Spleen (tissue), 11 donors: ENCODE measurements around the gene FMC1. TPM values are rescaled to one million over a fixed set of nuclear protein-coding genes. Genes with fewer than 3 reads are reported as not detected.
A peak's percentile ranks its signal among the peaks of the same experiment; 100 is the strongest.
"Not testable (repeated sequence)": the region's sequence is repeated elsewhere in the genome, so short reads cannot be mapped to it uniquely, and the experiment has no call there.

Experiments used
- DNase-seq: peaks from one replicate; pipeline ENCODE4 v3.0.0-alpha.2; 2020
- H3K27ac ChIP-seq, 8 donors: fragments of 200-600 bp; sonication (generic) in 7 of 8; 1 replicate in 4 of 8; 2 replicates in 4 of 8; pipeline versions ENCODE4 v1.5.0 to v1.8.0; 2016 to 2021; ENCODE audit warnings: inconsistent platforms in 4 of 8, mild to moderate bottlenecking in 4 of 8, moderate library complexity in 1 of 8
- H3K27me3 ChIP-seq, 7 donors: fragments of 200-600 bp; sonication (generic) in 6 of 7; replicated peaks in 1 of 7; 1 replicate in 4 of 7; 2 replicates in 3 of 7; pipeline versions ENCODE4 v1.5.0 to v1.8.0; 2016 to 2021; ENCODE audit warnings: inconsistent platforms in 3 of 7, mild to moderate bottlenecking in 1 of 7
- H3K36me3 ChIP-seq, 6 donors: fragments of 200-600 bp; sonication (generic) in 5 of 6; 1 replicate in 4 of 6; 2 replicates in 2 of 6; pipeline versions ENCODE4 v1.5.0 to v1.8.0; 2016 to 2021; ENCODE audit warnings: inconsistent platforms in 2 of 6
- H3K4me1 ChIP-seq, 6 donors: fragments of 200-600 bp; sonication (generic) in 5 of 6; 1 replicate in 3 of 6; 2 replicates in 3 of 6; pipeline versions ENCODE4 v1.5.0 to v1.8.0; 2016 to 2021; ENCODE audit warnings: inconsistent platforms in 3 of 6
- H3K4me3 ChIP-seq, 8 donors: fragments of 200-600 bp; sonication (generic) in 7 of 8; 1 replicate in 4 of 8; 2 replicates in 4 of 8; pipeline versions ENCODE4 v1.5.0 to v1.8.0; 2016 to 2021; ENCODE audit warnings: inconsistent platforms in 4 of 8, mild to moderate bottlenecking in 4 of 8, moderate library complexity in 2 of 8
- H3K9me3 ChIP-seq, 8 donors: fragments of 200-600 bp; sonication (generic) in 7 of 8; 1 replicate in 4 of 8; 2 replicates in 4 of 8; pipeline versions ENCODE4 v1.5.0 to v1.8.0; 2016 to 2021; ENCODE audit warnings: inconsistent platforms in 4 of 8
- POLR2A ChIP-seq, 3 donors: fragments of 450-650 bp; IDR thresholded peaks; one replicate each; pipeline ENCODE4 v1.5.1; 2017; ENCODE audit warnings: antibody characterized with exemption in 3 of 3, mild to moderate bottlenecking in 1 of 3
- POLR2AphosphoS5 ChIP-seq, 3 donors: sonication (generic); formaldehyde crosslinking; IDR thresholded peaks; one replicate each; pipeline ENCODE4 v1.5.1; 2017; ENCODE audit warnings: antibody characterized with exemption in 3 of 3
- WGBS, 5 donors: extraction: QIAGEN DNeasy Blood & Tissue Kit in 3 of 5; methylation state at CpG; one replicate each; pipeline versions ENCODE4 v1.1.5 to v1.1.7; 2013 to 2018; 5-methylcytosine and 5-hydroxymethylcytosine counted together
- intact Hi-C: fragments of 100-400 bp; cut with DNase I; formaldehyde crosslinking; loops from one replicate; pipeline ENCODE4 v1.15.0; 2023; ENCODE audit warnings: low total_unique reads
- polyA plus RNA-seq, 3 donors: library from polyadenylated mRNA; stranded (reverse); fragments of 200-250 nt; gene quantifications; one replicate each; pipeline ENCODE4 v1.2.1, GENCODE V29; 2013
- total RNA-seq, 7 donors: library from RNA; depleted of rRNA in 3 of 7; stranded (reverse); fragments of >200 nt in 3 of 7; fragmentation: NEBNext Ultra II Directional in 4 of 7; extraction: Animal tissue kit (Norgen Biotek cat#: 25700) in 4 of 7; gene quantifications; one replicate each; pipeline versions ENCODE4 v1.1.0 to v1.2.1, GENCODE V29; 2016 to 2021
- TF ChIP-seq, protein P1 (sequence below), 11 experiments: fragments of 200-600 bp in 7 of 11; fragments of 450-650 bp in 4 of 11; sonication (generic) in 4 of 11; IDR thresholded peaks in 8 of 11; conservative IDR thresholded peaks in 3 of 11; 1 replicate in 7 of 11; 2 replicates in 4 of 11; pipeline versions ENCODE4 v1.4.0 to v1.8.0; 2016 to 2021; ENCODE audit warnings: antibody characterized with exemption in 11 of 11, inconsistent platforms in 4 of 11, mild to moderate bottlenecking in 1 of 11
- donor health status: healthy with polysubstance abuse.
- donor health status: DM: no; HTN: no; CAD: no; lungs with moderate emphysema.
- donor health status: DM: no; HTN: no; CAD: no.
- donor health status: Bipolar disorder and iron deficiency.
- donor health status: healthy.
- donor health status: DM: no; HTN: no; CAD: no.
- donor health status: DM: yes; HTN: yes; CAD: no.

The FMC1 gene
- total and polyA plus RNA-seq, 10 donors: 4.3 to 26.2 (median 11.8) TPM

DNA sequence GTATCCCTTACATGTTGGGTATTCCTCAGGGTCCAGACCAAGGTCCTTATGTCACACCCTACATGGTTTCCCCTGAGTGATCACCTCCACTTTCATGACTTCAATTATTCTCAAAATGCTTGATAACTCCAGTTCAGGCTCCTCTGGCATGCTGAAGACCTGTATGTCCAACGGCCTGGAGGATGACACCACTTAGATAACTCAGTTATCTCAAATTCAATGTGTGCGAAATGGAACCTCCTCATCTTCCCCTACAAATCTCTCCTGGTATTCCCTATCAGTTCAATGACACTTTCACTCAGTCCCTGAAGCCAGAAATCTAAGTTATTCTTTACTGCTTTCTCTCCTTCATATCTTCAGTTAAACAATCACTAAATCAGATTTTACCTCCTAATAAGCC is 9.9 kb downstream of the FMC1 start:
- H3K27ac ChIP-seq: no peak overlapping the region
- no peaks in the 10 kb centered on the region for H3K27me3 ChIP-seq
- no peak for DNase-seq
- peaks cover 0 to 6% (median 0%) of the 10 kb centered on the region in 6 donors for H3K4me1 ChIP-seq
- intact Hi-C loops: no loop called here
- H3K36me3 ChIP-seq: peaks cover 0 to 61% (median 25%) of the 10 kb centered on the region in 6 donors
- TF ChIP-seq POLR2AphosphoS5 (IDR thresholded peaks at IDR 0.05) (no peak), POLR2A (IDR thresholded peaks at IDR 0.05) (no peak)
- TF ChIP-seq, protein P1, sequence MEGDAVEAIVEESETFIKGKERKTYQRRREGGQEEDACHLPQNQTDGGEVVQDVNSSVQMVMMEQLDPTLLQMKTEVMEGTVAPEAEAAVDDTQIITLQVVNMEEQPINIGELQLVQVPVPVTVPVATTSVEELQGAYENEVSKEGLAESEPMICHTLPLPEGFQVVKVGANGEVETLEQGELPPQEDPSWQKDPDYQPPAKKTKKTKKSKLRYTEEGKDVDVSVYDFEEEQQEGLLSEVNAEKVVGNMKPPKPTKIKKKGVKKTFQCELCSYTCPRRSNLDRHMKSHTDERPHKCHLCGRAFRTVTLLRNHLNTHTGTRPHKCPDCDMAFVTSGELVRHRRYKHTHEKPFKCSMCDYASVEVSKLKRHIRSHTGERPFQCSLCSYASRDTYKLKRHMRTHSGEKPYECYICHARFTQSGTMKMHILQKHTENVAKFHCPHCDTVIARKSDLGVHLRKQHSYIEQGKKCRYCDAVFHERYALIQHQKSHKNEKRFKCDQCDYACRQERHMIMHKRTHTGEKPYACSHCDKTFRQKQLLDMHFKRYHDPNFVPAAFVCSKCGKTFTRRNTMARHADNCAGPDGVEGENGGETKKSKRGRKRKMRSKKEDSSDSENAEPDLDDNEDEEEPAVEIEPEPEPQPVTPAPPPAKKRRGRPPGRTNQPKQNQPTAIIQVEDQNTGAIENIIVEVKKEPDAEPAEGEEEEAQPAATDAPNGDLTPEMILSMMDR (IDR thresholded peaks at IDR 0.05 in 8 of 11, conservative IDR thresholded peaks at IDR 0.05 in 3 of 11): no peak
- H3K9me3 ChIP-seq: no peaks in the 10 kb centered on the region
- WGBS, 5 donors: 92 to 99% (median 94%) methylated on average over 2 of the region's 2 CpGs
- H3K4me3 ChIP-seq: no peak overlapping the region

DNA sequence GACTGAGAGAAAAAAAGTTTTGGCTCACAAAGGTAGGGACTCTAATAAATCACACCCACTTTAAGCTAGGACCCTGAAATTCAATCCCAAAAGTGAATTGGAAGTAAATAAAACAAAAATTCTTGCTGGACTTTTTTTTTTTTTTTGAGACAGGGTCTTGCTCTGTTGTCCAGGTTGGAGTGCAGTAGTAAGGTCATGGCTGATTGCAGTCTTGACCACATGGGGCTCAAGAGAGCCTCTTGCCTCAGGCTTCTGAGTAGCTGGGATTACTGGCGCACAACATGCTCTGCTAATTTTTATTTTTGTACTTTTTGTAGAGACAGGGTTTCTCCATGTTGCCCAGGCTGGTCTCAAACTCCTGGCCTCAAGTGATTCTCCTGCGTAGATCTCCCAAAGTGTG is 13.6 kb downstream of the FMC1 start:
- WGBS, 5 donors: 92 to 100% (median 95%) methylated on average over 2 of the region's 2 CpGs
- peaks cover 0 to 24% (median 7%) of the 10 kb centered on the region in 6 donors for H3K36me3 ChIP-seq
- H3K9me3 ChIP-seq: no peaks in the 10 kb centered on the region
- TF ChIP-seq POLR2AphosphoS5 (IDR thresholded peaks at IDR 0.05) (no peak), POLR2A (IDR thresholded peaks at IDR 0.05) (no peak)
- TF ChIP-seq, protein P1 (IDR thresholded peaks at IDR 0.05 in 8 of 11, conservative IDR thresholded peaks at IDR 0.05 in 3 of 11): no peak
- no peak overlapping the region for H3K27ac ChIP-seq
- H3K4me3 ChIP-seq: no peak overlapping the region
- intact Hi-C loops: no loop called here
- peaks cover 0 to 17% (median 9%) of the 10 kb centered on the region in 6 donors for H3K4me1 ChIP-seq
- no peaks in the 10 kb centered on the region for H3K27me3 ChIP-seq
- no peak for DNase-seq

DNA sequence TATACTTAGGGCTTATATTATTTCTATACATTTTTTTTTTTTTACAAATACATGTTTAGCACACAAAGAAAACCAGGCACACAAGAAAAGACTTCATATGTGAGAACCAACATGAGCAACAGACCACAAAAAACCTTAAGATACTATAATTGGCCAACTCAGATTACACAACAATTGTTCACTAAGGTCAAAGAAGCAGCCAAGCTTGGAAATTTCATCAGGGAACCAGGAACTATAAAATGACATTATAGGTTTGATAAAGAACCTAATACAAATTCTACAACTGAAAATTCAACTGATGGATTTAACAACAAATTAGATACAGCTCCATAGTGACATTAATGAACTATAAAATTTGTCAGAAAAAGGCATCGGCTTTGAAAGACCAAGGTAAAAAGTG is 14.2 kb downstream of the FMC1 start:
- TF ChIP-seq POLR2AphosphoS5 (IDR thresholded peaks at IDR 0.05) (no peak), POLR2A (IDR thresholded peaks at IDR 0.05) (no peak)
- TF ChIP-seq, protein P1 (IDR thresholded peaks at IDR 0.05 in 8 of 11, conservative IDR thresholded peaks at IDR 0.05 in 3 of 11): no peak
- no peak overlapping the region for H3K4me3 ChIP-seq
- H3K27ac ChIP-seq: no peak overlapping the region
- intact Hi-C loops: no loop called here
- DNase-seq: no peak
- no peaks in the 10 kb centered on the region for H3K9me3 ChIP-seq
- H3K36me3 ChIP-seq: peaks cover 0 to 19% (median 6%) of the 10 kb centered on the region in 6 donors
- peaks cover 0 to 17% (median 9%) of the 10 kb centered on the region in 6 donors for H3K4me1 ChIP-seq
- 96 to 100% (median 96%) methylated on average over 1 of the region's 1 CpG for WGBS, 5 donors
- no peaks in the 10 kb centered on the region for H3K27me3 ChIP-seq

DNA sequence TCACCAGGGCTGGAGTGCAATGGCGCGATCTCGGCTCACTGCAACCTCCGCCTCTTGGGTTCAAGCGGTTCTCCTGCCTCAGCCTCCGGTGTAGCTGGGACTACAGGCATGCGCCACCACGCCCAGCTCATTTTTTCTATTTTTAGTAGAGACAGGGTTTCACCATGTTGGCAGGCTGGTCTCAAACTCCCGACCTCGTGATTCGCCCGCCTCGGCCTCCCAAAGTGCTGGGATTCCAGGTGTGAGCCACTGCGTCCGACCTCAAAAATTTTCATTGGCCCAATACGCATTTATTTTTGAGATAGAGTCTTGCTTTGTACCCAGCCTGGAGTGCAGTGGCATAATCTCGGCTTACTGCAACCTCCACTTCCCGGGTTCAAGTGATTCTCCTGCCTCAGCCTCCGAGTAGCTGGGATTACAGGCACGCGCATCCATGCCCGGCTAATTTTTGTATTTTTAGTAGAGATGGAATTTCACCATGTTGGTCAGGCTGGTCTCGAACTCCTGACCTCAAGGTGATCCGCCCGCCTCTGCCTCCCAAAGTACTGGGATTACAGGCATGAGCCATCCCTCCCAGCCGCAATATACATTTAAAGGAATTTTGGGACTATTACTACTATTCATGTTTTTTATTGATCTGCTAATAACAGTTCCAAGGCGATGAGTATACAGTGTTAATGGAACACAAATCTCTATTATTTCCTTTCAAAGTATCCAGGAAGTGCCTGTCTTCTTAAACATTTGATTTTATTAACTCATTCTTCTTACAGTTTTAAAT is 16.8 kb downstream of the FMC1 start:
- not testable (repeated sequence) for DNase-seq, H3K27me3 ChIP-seq, H3K36me3 ChIP-seq, H3K9me3 ChIP-seq
- Histone ChIP-seq H3K27ac (peak overlapping the region; percentile 96 to 100 (median 100)), H3K4me3 (peak overlapping the region in 6 of 8 donors; percentile 79 to 99 (median 90)), H3K4me1 (peaks cover 18 to 41% (median 30%) of the 10 kb centered on the region in 6 donors)
- WGBS, 5 donors: 91 to 95% (median 94%) methylated on average over 27 of the region's 27 CpGs
- intact Hi-C loops: loop anchor here (2.0 kb wide), 1 partner anchor 17 kb away; the partner anchor contains the start of gene FMC1
